K562 (cell line): ENCODE results near the gene GPRIN1. TPM values are rescaled to one million over a fixed set of nuclear protein-coding genes. Genes with fewer than 3 reads are reported as not detected.

Source experiments
- ATAC-seq: fragments of 200-7000 bp; cut with Tn5 transposase; 3 replicates; pipeline ENCODE4 v1.9.1; 2020; ENCODE audit warnings: moderate library complexity
- BruUV-seq: library from RNA; stranded (reverse); fragments of 400-500 nt; replicated peaks from 2 replicates; lab custom pipeline; 2021; lab: Mats Ljungman, UMichigan
- CTCF ChIA-PET: fragments of 300-600 bp; formaldehyde crosslinking; extraction: SDS; loops from one replicate; lab custom pipeline; 2021; ENCODE audit warnings: low intra/inter-chr PET ratio; lab: Yijun Ruan, JAX
- POLR2A ChIA-PET: fragments of 300-600, 350-650 bp; sonication (Branson Sonifier 250); formaldehyde crosslinking; extraction: SDS; loops from one replicate; lab custom pipeline; 2021; ENCODE audit warnings: antibody characterized with exemption, inconsistent platforms; lab: Yijun Ruan, JAX
- DNase-seq, 4 experiments: peaks; one replicate each; pipeline versions ENCODE4 v3.0.0 to v3.0.0-alpha.2; 2011 to 2018; ENCODE audit warnings: low spot score in 3 of 4, mixed read lengths in 3 of 4; ENCODE audit errors: extremely low read depth in 1 of 4
- FAIRE-seq: peaks from 2 replicates; lab custom pipeline; 2011; peaks lifted over from hg19 to GRCh38; lab: Jason Lieb, UNC
- H2AFZ ChIP-seq: 2 replicates; pipeline ENCODE4 v1.6.0; 2011; ENCODE audit warnings: low read depth, low read length, control low read depth, inconsistent platforms
- H3K27ac ChIP-seq: fragments of 200-600 bp; 3 replicates; pipeline ENCODE4 v1.8.0; 2011; ENCODE audit warnings: low read depth, mild to moderate bottlenecking, control low read depth, inconsistent platforms, low read length, moderate library complexity, mixed read lengths; ENCODE audit errors: extremely low read depth
- H3K27me3 ChIP-seq, 2 experiments: fragments of 300-600 bp in 1 of 2; 2 replicates in 1 of 2; 3 replicates in 1 of 2; pipeline versions ENCODE4 v1.6.0 to v1.8.0; 2011; ENCODE audit warnings: inconsistent platforms in 2 of 2, low read length in 2 of 2, mild to moderate bottlenecking in 1 of 2, mixed read lengths in 1 of 2, moderate library complexity in 1 of 2; ENCODE audit not compliant: control insufficient read depth in 2 of 2, insufficient read depth in 2 of 2
- H3K36me3 ChIP-seq: fragments of 300-600 bp; 3 replicates; pipeline ENCODE4 v1.8.0; 2011; ENCODE audit warnings: mild to moderate bottlenecking, low read length, inconsistent platforms; ENCODE audit not compliant: control insufficient read depth, insufficient read depth
- H3K4me1 ChIP-seq, 2 experiments: fragments of 200-600 bp in 1 of 2; replicated peaks in 1 of 2; 2 replicates in 1 of 2; 3 replicates in 1 of 2; pipeline versions ENCODE4 v1.5.1 to v1.8.0; 2011; ENCODE audit warnings: inconsistent platforms in 2 of 2, low read length in 2 of 2, mild to moderate bottlenecking in 1 of 2, mixed read lengths in 1 of 2, moderate library complexity in 1 of 2; ENCODE audit not compliant: control insufficient read depth in 2 of 2, insufficient read depth in 2 of 2
- H3K4me2 ChIP-seq: 2 replicates; pipeline ENCODE4 v1.6.1; 2011; ENCODE audit warnings: low read length, control low read depth, inconsistent platforms, mixed read lengths; ENCODE audit not compliant: insufficient read depth
- H3K4me3 ChIP-seq: fragments of 200-600 bp; sonication (generic), shearing (Covaris generic); 2 replicates; pipeline ENCODE4 v1.5.1; 2016; ENCODE audit warnings: control low read depth, inconsistent platforms
- H3K79me2 ChIP-seq: fragments of 200-600 bp; 3 replicates; pipeline ENCODE4 v1.8.0; 2011; ENCODE audit warnings: low read length, inconsistent platforms; ENCODE audit not compliant: control insufficient read depth, insufficient read depth
- H3K9ac ChIP-seq, 2 experiments: 2 replicates each; pipeline versions ENCODE4 v1.6.0 to v1.6.1; 2011; ENCODE audit warnings: low read depth in 2 of 2, low read length in 2 of 2, control low read depth in 1 of 2, inconsistent platforms in 1 of 2, mild to moderate bottlenecking in 1 of 2, mixed read lengths in 1 of 2; ENCODE audit not compliant: insufficient read depth in 1 of 2
- H3K9me1 ChIP-seq: one replicate; pipeline ENCODE4 v1.6.0; 2011; ENCODE audit warnings: inconsistent platforms, mild to moderate bottlenecking, low read length, moderate library complexity; ENCODE audit not compliant: control insufficient read depth, insufficient read depth
- H3K9me3 ChIP-seq: replicated peaks from 2 replicates; pipeline ENCODE4 v1.5.1; 2011; ENCODE audit warnings: low read depth, low read length, inconsistent platforms; ENCODE audit not compliant: control insufficient read depth, insufficient read depth
- H4K20me1 ChIP-seq: replicated peaks from 2 replicates; pipeline ENCODE4 v1.6.1; 2011; ENCODE audit warnings: low read length, inconsistent platforms, mixed read lengths; ENCODE audit not compliant: control insufficient read depth, insufficient read depth
- ARNT ChIP-seq, 2 experiments: fragments of 450-650 bp; IDR thresholded peaks; 2 replicates each; pipeline ENCODE4 v1.6.1; 2016; ENCODE audit warnings: mild to moderate bottlenecking in 1 of 2
- FOXK1 ChIP-seq: sonication (generic); formaldehyde crosslinking; IDR thresholded peaks from 2 replicates; pipeline ENCODE4 v1.8.0; 2022; ENCODE audit warnings: missing genetic modification reagents, mild to moderate bottlenecking, borderline replicate concordance
- POLR2B ChIP-seq: fragments of 450-650 bp; IDR thresholded peaks from 2 replicates; pipeline ENCODE4 v1.6.1; 2018; ENCODE audit warnings: low read depth; ENCODE audit not compliant: partially characterized antibody
- ZNF253 ChIP-seq: fragments of 250-450 bp; sonication (Bioruptor Pico); conservative IDR thresholded peaks from 2 replicates; pipeline ENCODE4 v1.6.1; 2021; ENCODE audit warnings: mild to moderate bottlenecking
- ZNF589 ChIP-seq: fragments of 200-800 bp; sonication (Bioruptor generic); IDR thresholded peaks from 2 replicates; pipeline ENCODE4 v1.6.1; 2016; ENCODE audit warnings: low read depth, missing genetic modification characterization, missing compliant biosample characterization
- WGBS: fragments of 100-300 bp; shearing (Covaris generic); methylation state at CpG from one replicate; pipeline ENCODE4 v1.1.6; 2016; ENCODE audit warnings: low coverage, mixed read lengths; ENCODE audit not compliant: insufficient coverage; ENCODE audit errors: missing lambda C conversion rate; 5-methylcytosine and 5-hydroxymethylcytosine counted together
- in situ Hi-C: fragments of 300-500 bp; cut with MboI; formaldehyde crosslinking; loops from 4 replicates; pipeline ENCODE4 v1.15.0; 2018; ENCODE audit warnings: inconsistent platforms, mixed read lengths
- intact Hi-C: fragments of 100-400 bp; cut with micrococcal nuclease; formaldehyde crosslinking; loops from 2 replicates; pipeline ENCODE4 v1.14.2; 2022
- polyA plus RNA-seq, 8 experiments: library from polyadenylated mRNA; depleted of rRNA in 4 of 8; stranded (reverse) in 5 of 8; unstranded in 3 of 8; fragments of >200 nt; fragmentation: Nextera tagmentation in 2 of 8; fragmentation: Illumina TruSeq in 1 of 8; extraction: Ambion mirVana in 2 of 8; extraction: Trizol in 1 of 8; gene quantifications; 2 replicates each; pipeline versions ENCODE4 v1.2.1 to v1.2.3, GENCODE V29; 2011 to 2014; ENCODE audit warnings: inconsistent platforms in 1 of 8, missing spikeins in 1 of 8
- total RNA-seq, 7 experiments: library from RNA; depleted of rRNA in 6 of 7; stranded (reverse); fragments of >200 nt in 6 of 7; fragmentation: Illumina TruSeq in 2 of 7; extraction: Trizol in 2 of 7; gene quantifications; 2 replicates each; pipeline versions ENCODE4 v1.2.1 to v1.2.3, GENCODE V29; 2011 to 2021; ENCODE audit warnings: low replicate concordance in 1 of 7

Gene GPRIN1
- total and polyA plus RNA-seq, 9 of the 15 experiments (the other 6 are each of a cell fraction or from before 2014, with no cell fraction given), result 0.15 to 11.6 (median 4.4) TPM

DNA sequence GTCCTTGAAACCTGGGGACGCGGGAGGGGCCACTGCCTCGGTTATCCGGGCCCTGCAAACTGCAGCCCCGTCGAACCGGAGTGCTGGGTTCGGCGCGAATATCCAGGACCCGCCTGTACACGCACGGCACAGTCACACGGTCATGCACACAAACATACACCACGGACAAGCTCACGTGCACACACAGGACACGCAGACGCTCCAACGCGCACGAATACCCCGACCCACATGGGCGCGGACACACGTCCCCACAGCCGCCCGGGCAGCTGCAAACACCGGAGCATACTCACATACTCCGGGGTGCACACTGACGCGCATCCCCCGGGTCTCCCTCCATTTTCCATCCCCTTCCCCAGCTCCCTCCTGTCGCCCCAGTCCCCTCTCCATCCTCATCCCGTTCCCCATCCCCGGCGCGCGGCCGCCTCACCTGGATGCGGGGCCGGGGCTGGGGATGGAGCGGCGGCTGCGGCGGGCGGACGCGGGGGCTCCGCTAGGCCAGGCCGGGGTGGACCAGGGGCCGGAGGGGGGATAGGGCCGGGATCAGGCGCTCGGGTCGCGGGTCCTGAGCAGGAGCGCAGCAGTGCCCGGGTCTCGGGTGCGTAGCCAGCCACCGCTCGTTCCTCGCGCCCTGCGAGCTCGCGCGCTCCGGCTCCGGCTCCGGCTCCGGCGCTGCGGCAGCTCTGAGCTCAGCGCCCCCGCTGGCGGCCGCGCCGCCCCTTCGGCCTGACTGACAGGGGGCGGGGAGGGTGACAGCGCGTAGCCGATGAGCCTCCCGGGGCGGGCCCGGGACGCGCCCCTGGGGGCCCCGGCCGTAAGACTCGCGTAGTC lies 20.1 kb upstream of the GPRIN1 start, which contains the start of the genes EIF4E1B and SNCB (continued):
- no peak for TF ChIP-seq ZNF253 (CRISPR knock-in tag)

DNA sequence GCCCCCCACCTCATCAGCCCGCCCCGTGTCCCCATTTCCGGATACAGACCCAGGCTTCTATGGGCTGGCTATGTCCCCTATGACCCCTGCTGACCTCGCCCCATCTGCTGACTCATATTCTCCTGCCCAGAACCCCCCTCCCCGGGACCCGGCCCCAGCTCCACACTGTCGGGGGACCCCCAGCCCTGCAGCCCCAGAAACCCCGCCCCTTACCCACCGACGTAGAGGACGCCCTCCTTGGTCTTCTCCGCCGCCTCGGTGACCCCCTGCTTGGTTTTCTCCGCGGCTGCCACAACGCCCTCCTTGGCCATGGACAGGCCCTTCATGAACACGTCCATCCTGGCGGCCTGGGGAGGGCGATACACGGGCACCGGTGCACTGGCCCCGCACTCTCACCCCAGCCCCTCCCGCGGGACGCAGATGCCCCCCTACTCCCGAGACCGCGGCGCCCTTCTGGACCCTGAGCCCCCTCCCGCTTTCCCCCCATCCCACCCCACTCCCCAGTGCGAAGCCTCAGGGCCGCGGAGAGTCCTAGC lies 19.4 kb upstream of the GPRIN1 start:
- no peak overlapping the region for H3K9ac ChIP-seq
- no peaks in the 10 kb centered on the region for H3K36me3 ChIP-seq
- TF ChIP-seq ZNF589 (CRISPR knock-in tag) (no peak), ARNT (IDR thresholded peaks at IDR 0.05) (no peak), POLR2B (no peak), FOXK1 (no peak)
- H3K27me3 ChIP-seq, result peaks cover 46 to 80% of the 10 kb centered on the region in 2 experiments
- peaks cover 0 to 23% of the 10 kb centered on the region in 2 experiments; a peak in 2 of 5 replicates for H3K4me1 ChIP-seq
- H3K4me2 ChIP-seq, result no peak overlapping the region
- H2AFZ ChIP-seq, result no peak overlapping the region
- BruUV-seq, result no TSS peak
- H3K9me1 ChIP-seq, result no peaks in the 10 kb centered on the region
- DNase-seq, result no peak
- POLR2A ChIA-PET, result no interaction called here
- intact Hi-C loops, result no loop called here
- H3K79me2 ChIP-seq, result no peaks in the 10 kb centered on the region
- WGBS, result 31% methylated on average over 30 of the region's 34 CpGs
- peaks cover 13% of the 10 kb centered on the region; the same call in 1 of the 2 replicates for H4K20me1 ChIP-seq
- H3K9me3 ChIP-seq, result no peaks in the 10 kb centered on the region
- no peak overlapping the region for H3K27ac ChIP-seq
- in situ Hi-C loops, result no loop called here
- no peak for FAIRE-seq
- ATAC-seq, result no peak
- CTCF ChIA-PET, result no interaction called here
- H3K4me3 ChIP-seq, result no peak overlapping the region
